ENCODE measurements around the gene TTC31.

GRCh38 chr2:74505448-74506246 lies 22.8 kb downstream of the TTC31 start:
- TF ChIP-seq POLR2A (IDR thresholded peaks at IDR 0.05), result no peak
- TF ChIP-seq, protein P1, sequence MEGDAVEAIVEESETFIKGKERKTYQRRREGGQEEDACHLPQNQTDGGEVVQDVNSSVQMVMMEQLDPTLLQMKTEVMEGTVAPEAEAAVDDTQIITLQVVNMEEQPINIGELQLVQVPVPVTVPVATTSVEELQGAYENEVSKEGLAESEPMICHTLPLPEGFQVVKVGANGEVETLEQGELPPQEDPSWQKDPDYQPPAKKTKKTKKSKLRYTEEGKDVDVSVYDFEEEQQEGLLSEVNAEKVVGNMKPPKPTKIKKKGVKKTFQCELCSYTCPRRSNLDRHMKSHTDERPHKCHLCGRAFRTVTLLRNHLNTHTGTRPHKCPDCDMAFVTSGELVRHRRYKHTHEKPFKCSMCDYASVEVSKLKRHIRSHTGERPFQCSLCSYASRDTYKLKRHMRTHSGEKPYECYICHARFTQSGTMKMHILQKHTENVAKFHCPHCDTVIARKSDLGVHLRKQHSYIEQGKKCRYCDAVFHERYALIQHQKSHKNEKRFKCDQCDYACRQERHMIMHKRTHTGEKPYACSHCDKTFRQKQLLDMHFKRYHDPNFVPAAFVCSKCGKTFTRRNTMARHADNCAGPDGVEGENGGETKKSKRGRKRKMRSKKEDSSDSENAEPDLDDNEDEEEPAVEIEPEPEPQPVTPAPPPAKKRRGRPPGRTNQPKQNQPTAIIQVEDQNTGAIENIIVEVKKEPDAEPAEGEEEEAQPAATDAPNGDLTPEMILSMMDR (IDR thresholded peaks at IDR 0.05), result no peak
- no peak for TF ChIP-seq POLR2AphosphoS5 (IDR thresholded peaks at IDR 0.05; ENCODE audit: insufficient read depth in 1 of 2, low read depth in 1 of 2)

Measured in vagina (tissue), 2 donors.